Type B pancreatic cell (in vitro differentiated cells): ENCODE data around the gene ARHGEF12. TPM values are rescaled to one million over a fixed set of nuclear protein-coding genes. Genes with fewer than 3 reads are reported as not detected.

ENCODE experiments used
- DNase-seq: peaks from one replicate; pipeline ENCODE4 v3.0.0; 2021; ENCODE audit warnings: mixed read lengths; ENCODE audit not compliant: unreplicated experiment; ENCODE audit errors: extremely low spot score
- H3K27ac Mint-ChIP-seq: 2 replicates; pipeline ENCODE4 v1.8.0; 2021; ENCODE audit warnings: mild to moderate bottlenecking, mixed read lengths
- H3K27me3 Mint-ChIP-seq: 2 replicates; pipeline ENCODE4 v1.8.0; 2021; ENCODE audit warnings: mixed read lengths
- H3K36me3 Mint-ChIP-seq: 2 replicates; pipeline ENCODE4 v1.8.0; 2021; ENCODE audit warnings: mixed read lengths
- H3K4me1 Mint-ChIP-seq: one replicate; pipeline ENCODE4 v1.8.0; 2021; ENCODE audit warnings: mixed read lengths; ENCODE audit not compliant: unreplicated experiment
- H3K4me3 Mint-ChIP-seq: 2 replicates; pipeline ENCODE4 v1.8.0; 2021; ENCODE audit warnings: mild to moderate bottlenecking, mixed read lengths
- H3K9me3 Mint-ChIP-seq: 2 replicates; pipeline ENCODE4 v1.8.0; 2021; ENCODE audit warnings: mixed read lengths
- total RNA-seq: library from RNA; stranded (reverse); gene quantifications from 2 replicates; pipeline ENCODE4 v1.2.1, GENCODE V29; 2021; ENCODE audit warnings: low replicate concordance
- TF ChIP-seq, protein P1 (sequence below): fragments of 200-600 bp; sonication (generic); conservative IDR thresholded peaks from 2 replicates; pipeline ENCODE4 v1.5.0; 2021; ENCODE audit warnings: antibody characterized with exemption, mild to moderate bottlenecking

ARHGEF12 gene
- total RNA-seq, 1 donor from 2014 or later: 73.8 TPM

DNA sequence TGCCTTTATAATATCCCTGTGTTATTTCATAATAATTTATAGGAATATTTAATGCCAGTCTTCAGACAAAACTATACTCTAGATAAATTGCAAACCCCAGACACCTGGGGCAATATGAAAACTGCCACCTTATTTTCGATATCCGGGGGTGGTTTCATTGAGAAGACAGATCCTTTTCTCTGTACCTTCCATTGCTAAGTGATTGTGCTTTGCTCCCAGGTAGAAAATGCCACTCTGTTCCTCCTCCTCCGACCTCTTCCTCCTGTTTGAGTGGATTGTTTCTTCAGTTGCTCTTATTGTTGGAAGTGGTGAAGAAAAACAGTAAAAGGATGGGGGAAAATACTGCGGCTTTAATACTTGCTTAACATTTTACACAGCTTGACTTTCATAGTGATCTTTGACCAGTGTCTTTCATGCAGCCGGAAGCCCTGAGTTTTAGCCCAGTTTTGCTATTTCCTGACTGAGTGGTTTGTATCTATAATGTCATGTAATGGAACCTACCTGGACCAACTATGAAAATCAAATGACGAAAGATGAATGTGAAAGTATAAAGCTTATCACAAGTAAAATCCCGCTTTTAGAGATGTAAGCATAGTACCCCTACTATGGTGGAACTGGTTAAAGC is 169.7 kb downstream of the ARHGEF12 start:
- H3K4me3 Mint-ChIP-seq: no peak overlapping the region
- no peaks in the 10 kb centered on the region for H3K36me3 Mint-ChIP-seq
- H3K27ac Mint-ChIP-seq: no peak overlapping the region
- no peak for DNase-seq
- peaks cover 2% of the 10 kb centered on the region for H3K4me1 Mint-ChIP-seq
- TF ChIP-seq, protein P1, sequence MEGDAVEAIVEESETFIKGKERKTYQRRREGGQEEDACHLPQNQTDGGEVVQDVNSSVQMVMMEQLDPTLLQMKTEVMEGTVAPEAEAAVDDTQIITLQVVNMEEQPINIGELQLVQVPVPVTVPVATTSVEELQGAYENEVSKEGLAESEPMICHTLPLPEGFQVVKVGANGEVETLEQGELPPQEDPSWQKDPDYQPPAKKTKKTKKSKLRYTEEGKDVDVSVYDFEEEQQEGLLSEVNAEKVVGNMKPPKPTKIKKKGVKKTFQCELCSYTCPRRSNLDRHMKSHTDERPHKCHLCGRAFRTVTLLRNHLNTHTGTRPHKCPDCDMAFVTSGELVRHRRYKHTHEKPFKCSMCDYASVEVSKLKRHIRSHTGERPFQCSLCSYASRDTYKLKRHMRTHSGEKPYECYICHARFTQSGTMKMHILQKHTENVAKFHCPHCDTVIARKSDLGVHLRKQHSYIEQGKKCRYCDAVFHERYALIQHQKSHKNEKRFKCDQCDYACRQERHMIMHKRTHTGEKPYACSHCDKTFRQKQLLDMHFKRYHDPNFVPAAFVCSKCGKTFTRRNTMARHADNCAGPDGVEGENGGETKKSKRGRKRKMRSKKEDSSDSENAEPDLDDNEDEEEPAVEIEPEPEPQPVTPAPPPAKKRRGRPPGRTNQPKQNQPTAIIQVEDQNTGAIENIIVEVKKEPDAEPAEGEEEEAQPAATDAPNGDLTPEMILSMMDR: no peak
- peaks cover 61% of the 10 kb centered on the region for H3K27me3 Mint-ChIP-seq
- H3K9me3 Mint-ChIP-seq: no peaks in the 10 kb centered on the region

DNA sequence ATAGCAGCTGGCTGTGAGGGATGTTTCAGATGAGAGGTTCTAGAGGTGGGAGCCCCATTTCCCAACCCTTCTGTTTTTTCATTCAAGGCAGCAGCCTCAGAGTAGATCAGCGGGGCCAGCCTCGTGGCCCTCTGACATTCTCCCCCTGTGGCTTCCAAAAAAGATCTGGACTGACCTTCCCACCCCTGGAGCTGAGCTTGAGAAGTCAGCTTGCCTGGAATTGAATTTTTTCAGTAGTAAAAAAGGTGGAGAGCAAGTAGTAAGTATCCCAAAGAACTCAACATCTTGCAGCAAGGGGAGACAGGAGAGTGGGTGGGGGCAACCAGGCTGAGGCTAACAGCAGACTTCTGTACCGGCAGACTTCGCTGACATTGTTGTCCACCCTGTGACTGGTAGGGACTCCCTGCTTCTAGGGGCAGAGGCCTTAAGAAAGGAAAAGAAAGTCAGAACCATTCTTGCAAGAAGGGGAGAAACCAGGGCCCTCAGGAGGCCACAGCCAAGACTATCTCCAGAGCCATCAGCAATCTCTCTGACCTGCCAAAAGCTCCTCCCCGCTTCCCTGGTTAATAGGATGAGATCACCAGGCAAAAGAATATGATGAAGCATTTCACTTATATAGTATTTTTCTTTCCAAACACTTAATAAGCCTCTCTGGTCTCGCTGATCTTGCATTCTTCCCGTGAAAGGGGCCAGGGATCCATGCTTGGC is 173.3 kb downstream of the ARHGEF12 start:
- DNase-seq: peak; percentile 54
- peak overlapping the region; percentile 69 for H3K4me3 Mint-ChIP-seq
- H3K27me3 Mint-ChIP-seq: peaks cover 65% of the 10 kb centered on the region
- peaks cover 4% of the 10 kb centered on the region for H3K4me1 Mint-ChIP-seq
- TF ChIP-seq, protein P1: no peak
- H3K27ac Mint-ChIP-seq: no peak overlapping the region
- H3K36me3 Mint-ChIP-seq: no peaks in the 10 kb centered on the region
- H3K9me3 Mint-ChIP-seq: no peaks in the 10 kb centered on the region

DNA sequence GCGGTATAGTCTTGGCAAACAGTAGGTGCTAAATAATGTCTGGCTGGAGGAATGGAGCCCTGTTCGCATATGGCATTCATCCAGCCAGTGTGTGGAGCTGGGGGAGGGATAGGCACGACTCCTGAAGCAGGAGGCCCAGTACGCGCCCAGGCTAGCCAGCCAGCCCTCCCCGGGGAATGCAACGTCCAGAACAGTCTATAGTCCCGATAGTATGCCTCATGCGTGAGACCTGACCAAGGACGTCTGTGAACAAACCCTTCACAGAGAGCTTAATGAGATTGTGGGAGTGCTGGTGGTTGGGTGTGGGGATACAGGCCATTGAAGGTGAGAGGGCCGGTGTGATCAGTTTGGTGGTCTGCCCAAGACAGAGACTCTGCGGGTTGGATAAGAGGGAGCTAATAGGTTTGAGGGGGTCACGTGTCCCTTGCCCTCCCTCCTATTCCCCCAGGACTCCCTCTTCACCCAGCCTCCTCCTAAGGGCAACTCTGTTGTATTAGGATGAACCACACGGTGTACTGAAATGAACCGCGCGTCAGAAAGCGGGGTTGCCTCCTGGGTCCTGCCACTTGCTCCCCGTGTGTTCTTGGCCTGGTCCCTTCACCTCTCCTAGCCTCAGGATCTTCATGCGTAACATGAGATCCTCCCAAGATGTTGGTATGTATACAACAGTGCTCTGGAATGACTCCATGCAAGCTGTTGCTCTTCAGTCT is 174.3 kb downstream of the ARHGEF12 start:
- Mint-ChIP-seq H3K27ac (no peak overlapping the region), H3K36me3 (no peaks in the 10 kb centered on the region), H3K27me3 (peaks cover 69% of the 10 kb centered on the region), H3K4me3 (peak overlapping the region; percentile 70), H3K9me3 (no peaks in the 10 kb centered on the region), H3K4me1 (peaks cover 4% of the 10 kb centered on the region)
- TF ChIP-seq, protein P1: no peak
- DNase-seq: peak; percentile 58

DNA sequence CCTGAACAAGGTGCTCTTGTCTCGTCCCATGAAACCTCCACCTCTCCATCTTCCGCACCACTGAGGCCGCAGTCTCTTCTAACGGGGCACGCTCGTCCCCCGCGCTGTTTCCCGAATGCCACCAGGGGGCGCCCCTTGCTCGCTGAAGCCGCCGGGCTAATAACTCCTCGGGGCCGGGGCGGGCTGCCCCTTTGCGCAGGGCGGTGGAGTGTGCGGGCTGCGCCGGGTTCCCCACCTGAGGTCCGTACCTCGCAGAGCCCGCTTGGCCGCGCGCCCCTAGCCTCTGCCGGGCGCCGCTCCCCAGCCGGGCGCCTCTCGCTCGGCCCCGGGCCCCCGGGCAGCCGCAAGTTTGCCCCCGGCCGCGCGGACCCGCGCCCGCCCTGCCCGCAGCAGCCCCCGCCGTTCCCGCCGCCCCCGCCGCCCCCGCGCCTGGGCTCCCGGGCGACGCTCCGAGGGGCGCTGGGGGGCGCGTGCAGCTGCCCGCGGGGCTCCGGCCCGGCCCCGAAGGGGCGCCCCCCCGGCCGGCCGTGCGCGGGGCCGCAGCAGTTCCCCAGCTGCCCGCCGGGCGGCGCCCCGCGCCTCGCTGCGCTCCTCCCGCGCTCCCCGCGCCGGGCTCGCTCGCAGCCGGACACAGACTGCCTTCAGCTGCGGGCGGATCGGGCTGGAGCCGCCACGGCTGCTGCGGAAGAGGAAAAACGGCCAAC is 175.1 kb downstream of the ARHGEF12 start, which contains the start of gene GRIK4:
GRIK4 (plus strand) TSS at position 633 of the 704 bp plus-strand sequence. CDS start 148,571 bp downstream, outside the sequence.
- H3K9me3 Mint-ChIP-seq: no peaks in the 10 kb centered on the region
- H3K4me1 Mint-ChIP-seq: peaks cover 6% of the 10 kb centered on the region
- DNase-seq: peak; percentile 93
- peak within 1 kb of the TSS; percentile 70 for H3K4me3 Mint-ChIP-seq
- H3K27me3 Mint-ChIP-seq: peaks cover 72% of the 10 kb centered on the region
- H3K27ac Mint-ChIP-seq: no peak within 1 kb of the TSS
- TF ChIP-seq, protein P1: peak; percentile 95
- no peaks in the 10 kb centered on the region for H3K36me3 Mint-ChIP-seq
